NOMO-1 treated with DMSO at 0.1 percent for 48 hours (cell line): ENCODE data around the gene MED29.

Experiments
- DNase-seq: peaks from one replicate; lab custom pipeline; 2025; ENCODE audit not compliant: unreplicated experiment; lab: John Stamatoyannopoulos, UW

MED29 gene

GRCh38 chr19:39390751-39391437 is at the start of gene MED29, which contains the start of gene PAF1:
TSS of gene MED29 (plus strand) at chr19:39391378. CDS start at chr19:39391423, 45 bp downstream.
TSS of gene PAF1 (minus strand) at chr19:39391106. CDS start at chr19:39390864, 242 bp downstream.
- DNase-seq = peak; percentile 100

GRCh38 chr19:39341719-39342604 is 49.2 kb upstream of the MED29 start, which contains the start of gene SAMD4B:
TSS of gene SAMD4B (plus strand) at chr19:39342421. CDS start at chr19:39356894, 14,473 bp downstream.
- peak; percentile 99 for DNase-seq

- DNase-seq = no peak
Observed at GRCh38 chr19:39342647-39343305, 48.4 kb upstream of the MED29 start.

- DNase-seq = no peak
Observed at GRCh38 chr19:39345956-39346355, 45.2 kb upstream of the MED29 start.

- DNase-seq = no peak
Observed at GRCh38 chr19:39347332-39348164, 43.6 kb upstream of the MED29 start.

- no peak for DNase-seq
Observed at GRCh38 chr19:39349326-39349725, 41.9 kb upstream of the MED29 start.

- no peak for DNase-seq
Observed at GRCh38 chr19:39350156-39350555, 41.0 kb upstream of the MED29 start.

GRCh38 chr19:39351537-39352064 is 39.6 kb upstream of the MED29 start:
- no peak for DNase-seq

- DNase-seq = no peak
Observed at GRCh38 chr19:39352381-39353255, 38.6 kb upstream of the MED29 start.

GRCh38 chr19:39355253-39355652 is 35.9 kb upstream of the MED29 start:
- no peak for DNase-seq

- no peak for DNase-seq
Observed at GRCh38 chr19:39356073-39356472, 35.1 kb upstream of the MED29 start.

GRCh38 chr19:39356647-39357046 is 34.5 kb upstream of the MED29 start:
- DNase-seq = no peak

- no peak for DNase-seq
Observed at GRCh38 chr19:39359026-39359425, 32.2 kb upstream of the MED29 start.

GRCh38 chr19:39360599-39360998 is 30.6 kb upstream of the MED29 start:
- DNase-seq = no peak

GRCh38 chr19:39362682-39363657 is 28.2 kb upstream of the MED29 start:
- no peak for DNase-seq

GRCh38 chr19:39363901-39364457 is 27.2 kb upstream of the MED29 start:
- DNase-seq = no peak

GRCh38 chr19:39365531-39365930 is 25.6 kb upstream of the MED29 start:
- DNase-seq = no peak

GRCh38 chr19:39369200-39369599 is 22.0 kb upstream of the MED29 start:
- DNase-seq = no peak
